PC-3 (cell line): ENCODE results near the gene SLC6A18.
A peak's percentile ranks its signal among the peaks of the same experiment; 100 is the strongest.

Experiments used
- CTCF ChIP-seq: fragments of 300-600 bp; sonication (generic); conservative IDR thresholded peaks from 2 replicates; pipeline ENCODE4 v1.5.1; 2017; ENCODE audit warnings: antibody characterized with exemption, low read depth, mild to moderate bottlenecking, low read length
- EZH2 ChIP-seq: fragments of 300-600 bp; sonication (generic); IDR thresholded peaks from one replicate; pipeline ENCODE4 v1.6.1; 2017; ENCODE audit warnings: antibody characterized with exemption, mild to moderate bottlenecking, low read length; ENCODE audit not compliant: unreplicated experiment
- EZH2phosphoT487 ChIP-seq: fragments of 300-600 bp; sonication (generic); IDR thresholded peaks from 2 replicates; pipeline ENCODE4 v1.6.1; 2018; ENCODE audit warnings: mild to moderate bottlenecking, antibody characterized with exemption, low read length, borderline replicate concordance

GRCh38 chr5:1208743-1209488 lies 16.3 kb upstream of the SLC6A18 start:
- peak; percentile 42; the same call in 1 of the 2 replicates for TF ChIP-seq CTCF
- no peak for TF ChIP-seq EZH2
- no peak for TF ChIP-seq EZH2phosphoT487
